HepG2 (cell line): Measurements from ENCODE around the gene PODXL2. TPM values are rescaled to one million over a fixed set of nuclear protein-coding genes. Genes with fewer than 3 reads are reported as not detected.

Source experiments
- DRAP1 ChIP-seq: IDR thresholded peaks from 2 replicates; pipeline ENCODE4 v1.6.1; 2016; ENCODE audit warnings: missing genetic modification reagents, missing compliant biosample characterization
- JUN ChIP-seq: sonication (generic); formaldehyde crosslinking; IDR thresholded peaks from 2 replicates; pipeline ENCODE4 v1.4.0; 2020; ENCODE audit warnings: mild to moderate bottlenecking, missing genetic modification reagents
- KIAA2018 ChIP-seq: sonication (generic); formaldehyde crosslinking; IDR thresholded peaks from 2 replicates; pipeline ENCODE4 v1.5.0; 2020; ENCODE audit warnings: mild to moderate bottlenecking, missing genetic modification reagents, borderline replicate concordance
- MTERF4 ChIP-seq: sonication (generic); formaldehyde crosslinking; IDR thresholded peaks from 2 replicates; pipeline ENCODE4 v1.8.0; 2023; ENCODE audit warnings: mild to moderate bottlenecking, missing genetic modification reagents
- NPAS2 ChIP-seq: sonication (generic); formaldehyde crosslinking; IDR thresholded peaks from 2 replicates; pipeline ENCODE4 v1.8.0; 2022; ENCODE audit warnings: mild to moderate bottlenecking, missing genetic modification reagents, borderline replicate concordance
- NR2F1 ChIP-seq, 2 experiments: fragments of 450-650 bp in 1 of 2; formaldehyde crosslinking in 1 of 2; IDR thresholded peaks; 2 replicates each; pipeline versions ENCODE4 v1.5.0 to v1.6.1; 2016 to 2020; ENCODE audit warnings: mild to moderate bottlenecking in 1 of 2, missing compliant biosample characterization in 1 of 2, missing genetic modification reagents in 1 of 2, moderate library complexity in 1 of 2
- NR2F6 ChIP-seq, 2 experiments: IDR thresholded peaks; 2 replicates each; pipeline ENCODE4 v1.6.1; 2016; ENCODE audit warnings: antibody characterized with exemption in 1 of 2, mild to moderate bottlenecking in 1 of 2
- POLR2AphosphoS5 ChIP-seq: IDR thresholded peaks from 2 replicates; pipeline ENCODE4 v1.6.1; 2012; ENCODE audit warnings: low read depth, low read length
- RXRB ChIP-seq: IDR thresholded peaks from 2 replicates; pipeline ENCODE4 v1.6.1; 2016; ENCODE audit warnings: borderline replicate concordance, missing genetic modification reagents, missing compliant biosample characterization
- SIX4 ChIP-seq: sonication (generic); formaldehyde crosslinking; IDR thresholded peaks from 2 replicates; pipeline ENCODE4 v1.4.0; 2020; ENCODE audit warnings: missing genetic modification reagents
- SMARCC2 ChIP-seq: fragments of 450-650 bp; IDR thresholded peaks from 2 replicates; pipeline ENCODE4 v1.6.1; 2017; ENCODE audit warnings: antibody characterized with exemption, mild to moderate bottlenecking
- TFDP1 ChIP-seq: IDR thresholded peaks from 2 replicates; pipeline ENCODE4 v1.6.1; 2016; ENCODE audit warnings: missing compliant biosample characterization, missing genetic modification reagents, borderline replicate concordance
- ZBTB26 ChIP-seq: IDR thresholded peaks from 2 replicates; pipeline ENCODE4 v1.6.1; 2016; ENCODE audit warnings: missing compliant biosample characterization, missing genetic modification reagents, borderline replicate concordance
- ZNF296 ChIP-seq: sonication (generic); formaldehyde crosslinking; conservative IDR thresholded peaks from 2 replicates; pipeline ENCODE4 v1.5.0; 2020; ENCODE audit warnings: mild to moderate bottlenecking, missing genetic modification reagents
- ZNF740 ChIP-seq: sonication (generic); formaldehyde crosslinking; IDR thresholded peaks from 2 replicates; pipeline ENCODE4 v1.4.0; 2020; ENCODE audit warnings: missing genetic modification reagents
- ZSCAN21 ChIP-seq: sonication (generic); formaldehyde crosslinking; IDR thresholded peaks from 2 replicates; pipeline ENCODE4 v1.8.0; 2022; ENCODE audit warnings: mild to moderate bottlenecking, missing genetic modification reagents, moderate library complexity, borderline replicate concordance
- polyA plus RNA-seq, 8 experiments: library from polyadenylated mRNA; depleted of rRNA in 3 of 8; stranded (reverse) in 7 of 8; unstranded in 1 of 8; fragments of >200 nt; fragmentation: Illumina TruSeq in 4 of 8; extraction: Trizol in 4 of 8; gene quantifications; 2 replicates each; pipeline versions ENCODE4 v1.2.1 to v1.2.3, GENCODE V29; 2011 to 2016; ENCODE audit warnings: low read depth in 4 of 8, missing spikeins in 1 of 8, mixed read lengths in 1 of 8; ENCODE audit not compliant: insufficient read depth in 1 of 8
- total RNA-seq, 5 experiments: library from RNA; depleted of rRNA; stranded (reverse); fragments of >200 nt; fragmentation: Illumina TruSeq; extraction: Trizol; gene quantifications; 2 replicates each; pipeline ENCODE4 v1.2.3, GENCODE V29; 2016; ENCODE audit warnings: low read depth in 1 of 5

The PODXL2 gene
- total and polyA plus RNA-seq, 2 of the 13 experiments (the other 11 are each of a cell fraction or from before 2014, with no cell fraction given) = 20.4 to 25.1 TPM

- TF ChIP-seq ZBTB26 (CRISPR knock-in tag) = no peak
- no peak for TF ChIP-seq SIX4 (CRISPR knock-in tag)
- no peak for TF ChIP-seq TFDP1 (CRISPR knock-in tag)
- TF ChIP-seq ZNF296 (CRISPR knock-in tag) = no peak
- no peak for TF ChIP-seq NR2F6 (IDR thresholded peaks at IDR 0.05)
- TF ChIP-seq NR2F6 (CRISPR knock-in tag; IDR thresholded peaks at IDR 0.05) = no peak
- TF ChIP-seq ZNF740 (CRISPR knock-in tag) = no peak
- TF ChIP-seq POLR2AphosphoS5 = no peak
- TF ChIP-seq JUN (CRISPR knock-in tag) = no peak
- no peak for TF ChIP-seq KIAA2018 (CRISPR knock-in tag)
- TF ChIP-seq RXRB = no peak
- TF ChIP-seq MTERF4 (CRISPR knock-in tag) = no peak
- TF ChIP-seq ZSCAN21 (CRISPR knock-in tag) = no peak
- no peak for TF ChIP-seq DRAP1 (CRISPR knock-in tag)
- TF ChIP-seq NPAS2 = no peak
- no peak for TF ChIP-seq NR2F1 (CRISPR knock-in tag; IDR thresholded peaks at IDR 0.05)
- no peak for TF ChIP-seq SMARCC2
These were observed 44.5 kb downstream of the PODXL2 start (continued) for GRCh38 chr3:127673191-127674100.
